ENCODE measurements around the gene RPS14.

- no peak for TF ChIP-seq EP300 (IDR thresholded peaks at IDR 0.05; ENCODE audit: borderline replicate concordance in 1 of 2, low read depth in 1 of 2, low read length in 1 of 2)
- TF ChIP-seq, protein P1, sequence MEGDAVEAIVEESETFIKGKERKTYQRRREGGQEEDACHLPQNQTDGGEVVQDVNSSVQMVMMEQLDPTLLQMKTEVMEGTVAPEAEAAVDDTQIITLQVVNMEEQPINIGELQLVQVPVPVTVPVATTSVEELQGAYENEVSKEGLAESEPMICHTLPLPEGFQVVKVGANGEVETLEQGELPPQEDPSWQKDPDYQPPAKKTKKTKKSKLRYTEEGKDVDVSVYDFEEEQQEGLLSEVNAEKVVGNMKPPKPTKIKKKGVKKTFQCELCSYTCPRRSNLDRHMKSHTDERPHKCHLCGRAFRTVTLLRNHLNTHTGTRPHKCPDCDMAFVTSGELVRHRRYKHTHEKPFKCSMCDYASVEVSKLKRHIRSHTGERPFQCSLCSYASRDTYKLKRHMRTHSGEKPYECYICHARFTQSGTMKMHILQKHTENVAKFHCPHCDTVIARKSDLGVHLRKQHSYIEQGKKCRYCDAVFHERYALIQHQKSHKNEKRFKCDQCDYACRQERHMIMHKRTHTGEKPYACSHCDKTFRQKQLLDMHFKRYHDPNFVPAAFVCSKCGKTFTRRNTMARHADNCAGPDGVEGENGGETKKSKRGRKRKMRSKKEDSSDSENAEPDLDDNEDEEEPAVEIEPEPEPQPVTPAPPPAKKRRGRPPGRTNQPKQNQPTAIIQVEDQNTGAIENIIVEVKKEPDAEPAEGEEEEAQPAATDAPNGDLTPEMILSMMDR (IDR thresholded peaks at IDR 0.05): no peak
Measured at GRCh38 chr5:150490296-150490669, 40.7 kb upstream of the RPS14 start.

Measured in SK-N-SH (cell line).